ENCODE data around the gene SLC25A36.
A peak's percentile ranks its signal among the peaks of the same experiment; 100 is the strongest.
"Not testable (repeated sequence)": the region's sequence is repeated elsewhere in the genome, so short reads cannot be mapped to it uniquely, and the experiment has no call there.

SLC25A36 gene

GRCh38 chr3:140942221-140943104 lies 827 bp downstream of the SLC25A36 start:
- H3K4me3 ChIP-seq (replicated peaks; ENCODE audit: low read depth, low read length): peak overlapping the region; percentile 92
- TF ChIP-seq, protein P1, sequence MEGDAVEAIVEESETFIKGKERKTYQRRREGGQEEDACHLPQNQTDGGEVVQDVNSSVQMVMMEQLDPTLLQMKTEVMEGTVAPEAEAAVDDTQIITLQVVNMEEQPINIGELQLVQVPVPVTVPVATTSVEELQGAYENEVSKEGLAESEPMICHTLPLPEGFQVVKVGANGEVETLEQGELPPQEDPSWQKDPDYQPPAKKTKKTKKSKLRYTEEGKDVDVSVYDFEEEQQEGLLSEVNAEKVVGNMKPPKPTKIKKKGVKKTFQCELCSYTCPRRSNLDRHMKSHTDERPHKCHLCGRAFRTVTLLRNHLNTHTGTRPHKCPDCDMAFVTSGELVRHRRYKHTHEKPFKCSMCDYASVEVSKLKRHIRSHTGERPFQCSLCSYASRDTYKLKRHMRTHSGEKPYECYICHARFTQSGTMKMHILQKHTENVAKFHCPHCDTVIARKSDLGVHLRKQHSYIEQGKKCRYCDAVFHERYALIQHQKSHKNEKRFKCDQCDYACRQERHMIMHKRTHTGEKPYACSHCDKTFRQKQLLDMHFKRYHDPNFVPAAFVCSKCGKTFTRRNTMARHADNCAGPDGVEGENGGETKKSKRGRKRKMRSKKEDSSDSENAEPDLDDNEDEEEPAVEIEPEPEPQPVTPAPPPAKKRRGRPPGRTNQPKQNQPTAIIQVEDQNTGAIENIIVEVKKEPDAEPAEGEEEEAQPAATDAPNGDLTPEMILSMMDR (IDR thresholded peaks at IDR 0.05; ENCODE audit: low read length, missing control alignments): no peak
- DNase-seq (ENCODE audit: low read depth): peak; percentile 59

- peak overlapping the region; percentile 92 for H3K4me3 ChIP-seq (replicated peaks; ENCODE audit: low read depth, low read length)
- DNase-seq (ENCODE audit: low read depth): no peak
- TF ChIP-seq, protein P1 (IDR thresholded peaks at IDR 0.05; ENCODE audit: low read length, missing control alignments): no peak
These were observed 2.3 kb downstream of the SLC25A36 start for GRCh38 chr3:140943781-140944552.

GRCh38 chr3:140948460-140949249 lies 7.0 kb downstream of the SLC25A36 start:
- no peak for DNase-seq (ENCODE audit: low read depth)
- H3K4me3 ChIP-seq (replicated peaks; ENCODE audit: low read depth, low read length): no peak overlapping the region
- TF ChIP-seq, protein P1 (IDR thresholded peaks at IDR 0.05; ENCODE audit: low read length, missing control alignments): no peak

- no peak for DNase-seq (ENCODE audit: low read depth)
- TF ChIP-seq, protein P1 (IDR thresholded peaks at IDR 0.05; ENCODE audit: low read length, missing control alignments): no peak
- H3K4me3 ChIP-seq (replicated peaks; ENCODE audit: low read depth, low read length): no peak overlapping the region
These were observed 8.5 kb downstream of the SLC25A36 start for GRCh38 chr3:140950144-140950543.

- DNase-seq (ENCODE audit: low read depth): peak; percentile 4
- TF ChIP-seq, protein P1 (IDR thresholded peaks at IDR 0.05; ENCODE audit: low read length, missing control alignments): no peak
These were observed 9.2 kb downstream of the SLC25A36 start for GRCh38 chr3:140950863-140951262.

GRCh38 chr3:140951750-140952149 lies 10.1 kb downstream of the SLC25A36 start:
- not testable (repeated sequence) for DNase-seq (ENCODE audit: low read depth); H3K4me3 ChIP-seq (replicated peaks; ENCODE audit: low read depth, low read length)

More at GRCh38 chr3:140950863-140951262, 9.2 kb downstream of the SLC25A36 start:
- H3K4me3 ChIP-seq (replicated peaks; ENCODE audit: low read depth, low read length): no peak overlapping the region
